GM21576 (cell line): ENCODE results near the gene HIVEP3.

Experiments
- ATAC-seq: cut with Tn5 transposase; IDR thresholded peaks from one replicate; pipeline ENCODE4 v1.9.1; 2021; ENCODE audit warnings: mild to moderate bottlenecking, moderate library complexity; ENCODE audit not compliant: unreplicated experiment

HIVEP3 gene

DNA sequence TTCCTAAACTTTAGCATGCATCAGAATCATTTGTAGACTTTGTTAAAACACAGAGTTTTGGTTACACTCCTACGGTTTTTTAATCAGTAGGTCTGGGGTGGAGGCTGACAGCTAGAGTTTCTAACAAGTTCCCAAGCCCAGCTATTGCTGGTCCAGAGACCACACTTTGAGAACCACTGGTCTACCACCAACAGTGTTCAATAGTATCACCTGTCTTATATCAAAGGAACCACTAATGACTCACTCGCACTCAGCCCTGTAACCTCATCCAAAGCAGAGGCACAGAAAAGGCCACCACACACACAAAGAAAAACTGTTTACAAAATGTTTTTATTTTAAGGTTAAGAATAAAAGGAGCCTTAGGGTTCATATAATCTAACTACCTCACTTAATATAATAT lies 68.7 kb downstream of the HIVEP3 start:
- ATAC-seq: no peak

DNA sequence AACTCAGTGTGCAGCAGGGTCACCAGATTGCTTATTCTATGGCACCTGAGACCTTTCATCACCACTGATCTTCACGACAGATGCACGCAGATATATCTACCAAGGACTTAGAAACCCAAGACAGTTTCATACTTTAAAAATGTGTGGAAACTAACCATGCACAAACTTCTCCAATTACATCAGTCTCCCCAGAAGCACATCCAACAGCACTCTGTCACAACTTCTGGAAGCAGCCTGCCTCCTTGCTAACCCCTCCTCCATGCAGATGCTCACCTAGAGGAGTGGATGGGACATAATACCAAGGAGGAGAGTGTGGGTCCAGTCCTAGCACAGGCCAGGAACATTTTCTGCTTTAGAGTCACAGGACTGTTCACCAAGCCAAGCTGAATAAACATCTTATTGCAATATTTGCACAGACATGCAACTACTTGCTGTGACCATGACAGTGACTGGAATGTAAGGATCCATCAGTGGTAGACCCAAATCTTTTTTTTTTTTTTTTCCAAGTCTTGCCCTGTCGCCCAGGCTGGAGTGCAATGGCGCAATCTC lies 69.4 kb downstream of the HIVEP3 start:
- no peak for ATAC-seq

DNA sequence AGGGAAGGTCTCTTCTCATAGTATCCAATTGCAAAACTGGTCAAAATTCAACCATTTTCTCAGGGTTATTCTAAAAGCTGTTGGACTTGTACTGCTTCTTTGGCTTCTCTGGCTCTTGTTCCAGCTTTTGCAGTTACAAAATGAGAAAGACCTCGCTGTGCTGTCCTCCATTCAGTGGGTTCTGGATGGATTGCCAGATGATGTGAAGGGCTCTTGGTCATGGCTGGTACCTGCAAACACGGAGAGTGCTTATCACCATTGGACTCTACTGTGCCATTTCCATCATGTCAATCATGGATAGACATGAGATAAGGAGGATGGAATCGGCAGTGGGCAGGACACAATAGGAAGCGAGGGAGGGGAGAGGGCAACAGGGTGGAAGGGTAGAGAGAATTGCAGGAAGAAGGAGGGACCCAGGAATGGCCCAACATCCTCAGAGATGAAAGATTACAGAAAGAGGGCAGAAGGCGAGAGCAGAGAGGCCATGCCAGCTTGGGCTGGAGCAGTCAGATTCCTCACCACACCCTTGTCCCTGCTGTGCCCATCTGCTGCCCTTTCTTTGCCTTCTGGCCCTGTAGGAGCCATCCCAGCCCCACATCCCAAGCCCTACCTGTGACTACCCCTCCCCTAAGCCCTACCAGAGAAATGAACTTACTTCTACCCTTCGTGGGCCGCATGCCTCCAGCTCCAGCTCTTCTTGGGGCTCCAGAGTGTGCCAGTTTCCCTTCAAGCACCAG lies 70.3 kb downstream of the HIVEP3 start:
- no peak for ATAC-seq

DNA sequence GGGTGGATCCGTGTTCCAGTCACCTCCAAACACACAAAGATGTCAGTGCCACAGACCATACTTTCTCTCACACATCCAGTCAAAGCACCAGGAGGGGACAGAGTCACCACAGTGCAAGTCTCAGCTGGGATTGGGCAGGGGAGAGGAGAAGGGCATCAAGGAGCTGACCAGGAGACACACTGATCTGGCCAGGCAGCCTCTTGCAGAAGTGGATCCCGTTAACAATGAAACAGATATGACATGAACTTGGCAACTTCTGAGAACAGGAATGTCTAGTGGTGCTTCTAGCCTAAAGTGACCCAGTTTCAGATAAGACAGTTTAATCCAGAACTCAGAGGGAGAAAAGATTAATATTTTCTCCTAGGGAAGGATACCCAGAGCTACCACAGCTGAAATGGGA lies 71.0 kb downstream of the HIVEP3 start:
- ATAC-seq: no peak

DNA sequence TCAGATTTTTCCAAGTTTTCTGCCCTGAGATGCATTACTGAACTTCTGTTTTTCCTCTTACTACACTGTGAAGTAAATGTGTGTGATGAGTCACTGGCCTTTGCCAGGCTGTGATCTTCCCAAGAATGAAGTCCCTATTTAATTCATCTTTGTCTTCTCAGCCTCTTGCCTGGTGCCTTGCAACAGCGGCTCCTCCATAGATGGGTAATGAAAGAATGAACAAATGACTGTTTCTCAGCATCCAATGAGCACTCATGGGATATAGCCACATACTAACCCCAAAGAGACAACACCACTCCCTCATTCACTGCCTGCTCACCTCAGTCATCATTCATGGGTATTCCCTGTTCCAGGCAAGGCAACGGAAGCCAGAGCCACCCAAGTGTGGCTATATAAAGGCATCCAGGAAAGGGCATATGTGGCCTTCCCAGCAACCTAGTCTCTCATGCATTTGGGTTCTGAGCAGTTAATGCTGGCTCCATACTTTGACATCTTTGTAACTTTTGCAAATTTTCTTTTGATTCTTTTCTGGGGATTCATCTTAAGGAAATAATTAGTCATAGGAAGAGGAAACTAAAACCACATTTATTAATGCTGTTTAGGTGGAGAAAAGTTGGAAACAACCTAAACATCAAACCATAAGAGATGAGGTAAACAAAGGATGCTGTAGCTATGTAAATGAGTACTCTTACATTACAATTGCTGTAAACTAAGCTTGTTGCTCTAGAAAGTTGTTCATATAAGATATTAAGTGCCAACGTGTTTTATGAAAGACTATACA lies 71.9 kb downstream of the HIVEP3 start:
- ATAC-seq: no peak

DNA sequence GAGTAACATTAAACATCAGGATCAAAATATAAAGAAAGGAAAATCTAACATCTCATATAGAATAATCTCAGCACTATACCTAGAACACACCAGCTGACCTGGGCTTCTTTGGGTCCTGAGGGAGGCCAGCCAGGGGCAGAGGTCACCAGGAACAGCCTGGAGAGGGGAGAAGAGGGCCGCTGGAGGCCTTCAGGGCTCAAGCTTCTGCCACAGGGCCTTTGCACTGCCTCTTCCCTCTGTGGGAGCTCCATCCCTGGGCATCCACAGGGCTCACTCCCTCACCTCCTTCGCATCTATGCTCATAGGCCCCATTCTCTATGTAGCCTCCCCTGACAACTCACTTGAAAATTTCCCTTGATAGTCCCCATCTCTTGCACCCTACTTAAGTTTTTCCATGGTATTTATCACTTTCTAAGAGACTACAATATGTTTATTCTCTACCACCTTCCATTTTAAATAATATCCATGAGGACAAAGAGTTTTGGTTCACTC lies 73.9 kb downstream of the HIVEP3 start:
- ATAC-seq: no peak

DNA sequence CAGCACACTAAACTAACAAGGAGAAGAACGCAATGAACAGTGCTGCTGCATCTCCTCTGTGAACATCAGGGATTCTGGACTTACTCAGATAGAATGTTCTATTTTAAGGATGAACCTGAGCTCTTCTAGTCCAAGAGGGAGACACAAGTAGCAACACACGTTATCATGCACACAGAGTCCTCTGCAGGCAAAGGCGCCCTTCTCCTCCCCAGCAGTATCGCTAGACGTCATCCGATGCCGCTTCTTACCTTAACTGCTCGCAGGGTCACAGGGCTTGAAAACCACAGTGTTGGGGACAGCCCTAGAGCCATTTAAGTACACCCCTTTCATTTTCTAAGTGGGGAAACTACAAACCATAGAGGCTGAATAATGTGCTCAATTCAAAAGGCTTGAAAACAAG lies 74.5 kb downstream of the HIVEP3 start:
- ATAC-seq: no peak

DNA sequence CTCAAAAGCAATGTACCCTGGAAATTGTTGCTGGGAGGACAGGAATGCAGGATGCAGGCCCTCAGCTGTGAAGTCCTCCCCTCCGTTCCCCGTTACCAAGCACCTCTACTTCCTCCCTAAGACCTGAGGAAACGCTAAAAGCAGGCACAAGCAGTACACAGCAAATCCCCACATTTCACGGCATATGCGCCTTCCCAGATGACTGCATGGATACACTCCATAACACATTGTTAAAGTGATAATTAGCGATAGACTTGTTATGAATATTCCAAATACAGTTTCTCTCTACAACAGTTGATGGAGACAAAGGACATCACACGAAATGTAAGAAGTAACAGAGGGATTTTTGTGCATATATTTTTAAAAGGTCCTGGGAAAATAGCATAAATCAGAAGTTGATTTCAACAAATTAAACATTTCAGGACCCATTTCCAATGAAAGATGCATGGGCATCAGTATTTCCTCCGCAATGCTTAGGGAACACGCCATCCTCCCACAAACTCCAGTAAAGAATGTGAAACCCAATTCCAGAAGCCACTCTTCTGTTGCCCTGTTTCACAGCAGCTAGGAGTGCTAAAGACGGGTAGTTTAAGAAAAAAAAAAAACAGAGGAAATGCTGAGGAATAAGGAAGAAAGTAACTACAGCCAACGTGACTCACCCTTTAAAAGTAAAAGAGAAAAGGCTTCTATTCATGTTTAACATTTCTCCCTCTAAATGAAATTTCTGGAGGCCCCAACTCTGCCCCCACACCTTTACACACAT lies 75.5 kb downstream of the HIVEP3 start:
- ATAC-seq: no peak

DNA sequence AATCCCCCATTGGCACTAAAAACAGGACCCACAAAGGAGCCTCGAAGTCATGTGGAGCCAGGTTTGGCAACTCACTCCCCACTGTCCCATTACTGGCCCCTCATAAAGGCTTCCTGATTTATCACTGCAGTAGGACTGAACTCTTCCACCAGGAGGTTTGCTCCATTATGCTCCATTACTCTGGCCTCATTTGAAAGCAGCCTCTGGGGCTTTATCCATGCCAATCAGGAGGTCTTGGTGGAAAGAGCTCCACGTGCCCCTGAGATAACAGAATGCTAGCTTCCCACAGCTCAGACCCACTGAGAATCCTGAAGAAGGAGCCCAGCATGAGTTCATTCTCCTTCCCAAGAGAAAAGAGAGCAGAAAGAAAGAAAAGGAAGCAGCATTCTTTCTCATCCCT lies 76.4 kb downstream of the HIVEP3 start:
- ATAC-seq: no peak

DNA sequence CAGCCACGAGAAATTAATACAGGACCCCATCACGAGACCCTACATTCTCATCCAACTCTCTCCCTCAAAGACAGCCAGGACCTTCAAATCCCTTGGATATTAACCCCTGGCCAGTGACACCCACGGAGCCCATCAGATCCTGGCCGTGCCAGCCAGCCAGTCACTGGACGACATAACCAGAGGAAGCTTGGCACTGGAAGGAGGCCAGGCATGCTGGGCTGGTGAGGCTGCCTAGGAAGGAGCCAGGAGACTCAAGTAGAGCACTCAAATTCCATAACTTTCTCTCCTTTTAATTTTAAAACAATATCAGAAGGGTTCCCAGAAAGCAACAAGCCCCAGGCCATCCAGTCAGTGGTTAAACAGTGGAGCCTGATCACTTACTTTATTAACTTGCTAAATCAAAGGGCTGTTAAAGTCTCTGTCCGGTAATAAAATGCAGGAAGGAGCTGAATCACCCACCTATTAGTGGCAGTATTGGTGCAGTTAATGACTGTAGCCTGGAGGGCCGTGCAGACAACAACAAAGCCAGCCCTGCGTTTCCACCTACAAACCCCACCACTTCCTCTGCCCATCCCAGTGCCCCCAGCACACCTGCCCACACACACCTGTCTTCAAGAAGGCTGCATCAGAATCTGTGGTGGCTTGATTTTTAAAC lies 78.0 kb downstream of the HIVEP3 start:
- no peak for ATAC-seq

DNA sequence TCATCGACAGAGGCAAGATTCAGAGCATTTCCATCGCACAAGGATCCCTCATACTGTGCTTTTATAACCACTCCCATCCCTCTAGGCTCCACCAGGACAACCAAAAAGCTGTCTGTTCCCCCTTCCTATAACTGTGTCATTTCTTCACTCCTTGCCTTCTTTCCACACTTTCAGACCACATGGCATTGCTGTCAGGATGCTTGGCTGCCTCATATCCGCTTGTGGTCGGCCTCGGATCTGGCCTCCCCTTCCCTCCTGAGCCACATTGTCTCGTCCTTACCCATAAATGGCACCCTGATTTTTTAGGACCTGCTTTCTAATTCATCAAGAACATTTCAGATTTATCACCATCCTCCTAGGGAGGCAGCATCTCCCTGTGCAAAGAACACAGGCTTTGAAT lies 80.5 kb downstream of the HIVEP3 start:
- no peak for ATAC-seq

DNA sequence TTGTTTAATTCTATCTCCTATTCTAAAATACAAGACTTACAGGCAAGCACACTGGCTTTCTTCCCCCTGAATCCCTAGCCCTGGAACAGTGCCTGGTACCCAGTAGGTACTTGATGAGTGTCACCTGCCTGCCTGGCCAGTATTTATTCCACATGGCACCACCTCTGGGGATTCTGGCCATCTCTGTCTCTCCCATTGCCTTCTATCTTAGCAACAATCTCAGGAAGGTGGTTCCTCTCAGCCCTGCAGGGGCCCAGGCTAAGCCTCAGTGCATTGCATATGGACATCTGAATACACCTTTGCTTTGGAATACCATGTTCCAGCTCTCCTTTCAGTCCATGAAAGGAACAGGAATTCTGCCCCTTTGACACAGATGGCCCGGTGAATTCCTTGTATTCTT lies 81.0 kb downstream of the HIVEP3 start:
- ATAC-seq: no peak

DNA sequence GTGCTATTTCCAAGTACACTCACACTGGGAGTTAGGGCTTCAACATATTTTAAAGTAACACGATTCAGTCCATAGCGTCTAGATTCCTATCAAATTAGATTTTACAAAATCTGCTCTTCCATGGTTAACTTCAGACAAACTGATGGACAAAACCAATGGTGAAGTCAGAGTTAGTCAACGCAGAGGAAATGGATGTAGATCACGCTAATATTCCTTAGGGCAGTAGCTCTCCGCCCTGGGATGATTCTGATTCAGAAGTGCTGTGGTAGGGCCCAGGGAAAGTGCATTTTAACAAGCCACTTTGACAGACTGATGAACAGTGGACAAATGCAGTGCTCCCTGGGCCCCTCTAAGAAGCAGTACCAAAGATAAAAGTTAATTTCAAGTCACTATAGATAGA lies 83.2 kb downstream of the HIVEP3 start:
- no peak for ATAC-seq

DNA sequence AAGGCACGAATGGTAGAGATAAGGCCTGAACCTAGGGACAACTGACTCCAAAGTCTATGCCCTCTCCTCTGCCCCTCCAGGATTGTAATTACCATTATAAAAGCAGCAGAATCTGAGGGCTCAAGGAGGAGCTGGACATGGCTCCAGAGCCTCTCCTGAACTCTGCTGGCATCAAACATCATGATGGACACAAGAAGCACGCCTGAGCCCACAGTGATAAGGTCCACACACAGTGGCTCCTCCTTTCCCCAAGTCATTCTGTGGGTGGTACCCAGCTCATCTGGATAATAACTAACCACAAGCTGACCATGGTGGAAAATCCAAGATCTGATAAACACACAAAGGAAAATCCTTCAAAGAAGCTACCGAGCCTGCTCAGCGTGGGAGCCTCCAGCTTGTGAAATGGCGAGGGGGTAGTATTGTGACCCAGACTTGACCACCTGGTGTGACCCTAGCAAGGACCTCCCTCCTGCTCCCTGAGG lies 85.2 kb downstream of the HIVEP3 start:
- ATAC-seq: no peak

DNA sequence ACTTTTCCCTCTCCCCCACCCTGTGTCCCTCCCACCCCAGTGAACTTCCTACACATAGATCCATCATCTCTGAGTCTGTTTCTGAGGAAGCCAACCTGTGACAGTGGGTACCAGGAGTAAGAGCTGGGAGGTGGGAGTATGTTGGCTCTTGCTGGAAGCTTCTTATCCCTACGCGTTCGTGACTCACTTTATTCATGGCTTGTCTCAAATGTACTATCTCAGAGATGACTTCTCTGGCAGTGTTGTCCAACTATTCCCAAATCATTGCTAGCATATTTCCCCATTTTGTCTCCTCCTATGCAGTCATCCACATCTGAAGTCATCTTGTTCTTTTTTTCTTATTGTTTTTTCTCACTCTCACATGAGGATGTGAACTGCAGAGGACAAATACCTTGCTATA lies 88.0 kb downstream of the HIVEP3 start:
- no peak for ATAC-seq

DNA sequence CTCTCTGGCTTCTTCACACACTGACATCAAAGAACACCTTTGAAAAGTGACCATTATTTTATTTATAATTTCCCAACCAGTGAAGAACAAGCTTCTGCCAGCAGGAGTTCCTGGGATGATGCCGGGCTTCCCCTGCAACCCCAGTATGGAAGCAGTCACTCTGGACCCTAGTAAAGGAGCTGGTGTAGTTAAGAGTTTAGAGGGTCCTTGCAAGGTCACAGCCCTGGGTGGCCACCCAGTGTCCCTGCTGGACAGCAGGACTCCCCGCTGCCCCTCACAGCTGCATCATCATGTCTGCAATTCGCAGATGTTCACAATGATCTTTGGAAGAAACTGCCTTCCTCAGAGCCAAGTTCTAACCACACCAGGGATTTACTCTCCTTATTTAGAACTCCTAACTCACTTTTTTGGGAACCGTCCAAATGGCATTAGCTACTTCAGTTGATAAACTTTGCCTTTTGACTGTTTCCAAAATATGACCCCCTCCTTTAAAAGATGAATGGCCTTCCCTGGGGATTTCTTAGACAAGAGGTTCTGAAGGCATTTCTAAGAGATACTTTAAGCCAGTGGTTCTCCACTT lies 90.6 kb downstream of the HIVEP3 start:
- ATAC-seq: no peak

DNA sequence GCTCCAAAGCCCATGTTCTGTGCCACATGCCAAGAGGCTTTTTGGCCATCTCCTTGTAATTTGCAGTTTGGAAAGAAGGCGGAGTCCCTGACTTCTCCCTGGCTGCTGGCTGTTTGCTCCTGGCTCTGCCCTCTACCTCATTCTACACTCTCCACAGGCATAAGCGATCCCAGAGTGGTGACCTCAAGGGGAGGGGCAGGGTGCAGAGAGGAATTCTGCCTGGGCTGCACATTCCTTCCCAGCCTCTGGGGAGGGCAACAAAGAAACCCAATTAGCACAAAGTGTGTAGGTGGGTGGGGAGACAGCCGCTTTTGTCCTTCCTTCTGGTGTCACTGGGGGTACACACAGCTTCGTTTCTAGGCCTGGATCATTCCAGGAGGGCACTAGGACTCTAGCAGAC lies 95.3 kb downstream of the HIVEP3 start:
- ATAC-seq: no peak

DNA sequence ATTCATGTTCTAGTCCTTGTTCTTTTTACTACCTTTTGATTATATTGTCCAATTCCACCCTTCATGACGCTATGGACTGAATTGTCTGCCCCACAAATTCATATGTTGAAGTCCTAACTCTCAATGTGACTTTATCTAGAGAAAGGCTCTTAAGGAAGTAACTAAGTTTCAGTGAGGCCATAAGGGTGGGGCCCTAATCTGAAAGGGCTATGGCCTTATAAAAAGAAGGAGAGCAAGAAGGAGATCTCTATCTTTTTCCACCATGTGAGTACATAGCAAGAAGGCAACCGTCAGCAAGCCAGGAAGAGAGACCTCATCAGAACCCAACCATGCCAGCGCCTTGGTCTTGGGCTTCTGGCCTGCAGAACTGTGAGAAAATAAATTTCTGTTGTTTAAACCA lies 95.9 kb downstream of the HIVEP3 start:
- no peak for ATAC-seq

DNA sequence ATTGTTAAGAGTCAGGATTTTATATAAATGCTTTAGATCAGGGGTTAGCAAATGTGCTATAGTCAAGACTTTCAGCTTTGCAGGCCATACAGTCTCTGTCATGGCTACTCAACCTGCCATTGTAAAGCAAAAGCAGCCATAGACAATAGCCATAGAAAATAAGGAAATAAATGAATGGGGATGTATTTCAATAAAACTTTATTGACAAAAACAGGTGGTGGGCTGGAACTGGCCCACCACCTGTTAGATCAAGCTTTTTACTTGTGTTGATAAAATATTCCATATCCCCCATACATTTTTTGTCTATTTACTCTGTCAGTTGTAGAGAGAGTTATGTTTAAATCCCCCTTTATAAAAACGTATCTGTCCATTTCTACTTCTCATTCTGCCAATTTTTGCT lies 98.9 kb downstream of the HIVEP3 start:
- no peak for ATAC-seq

DNA sequence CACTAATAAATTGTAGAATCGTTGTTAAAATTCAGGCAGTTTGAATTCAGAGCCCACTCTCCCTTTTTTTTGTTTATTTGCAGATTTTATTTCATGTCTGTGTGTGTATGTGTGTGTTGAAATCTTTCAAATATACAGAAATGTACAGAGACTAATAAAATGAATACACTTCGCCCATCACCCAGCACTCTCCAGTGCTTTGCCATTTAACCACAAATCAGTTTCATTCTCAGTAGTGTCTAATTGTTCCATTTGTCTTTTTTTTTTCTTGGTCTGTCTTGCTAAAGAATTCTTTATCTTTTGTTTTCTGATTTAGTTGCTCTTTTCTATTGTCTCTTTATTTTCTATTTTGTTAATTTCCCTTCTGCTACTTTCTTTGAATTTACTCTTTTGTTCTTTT lies 99.7 kb downstream of the HIVEP3 start:
- ATAC-seq: no peak
